ENCODE results near the gene RBM12. TPM values are rescaled to one million over a fixed set of nuclear protein-coding genes. Genes with fewer than 3 reads are reported as not detected.

Gene RBM12
- total and polyA plus RNA-seq, 2 of the 8 experiments (the other 6 are each of a cell fraction or from before 2014, with no cell fraction given): 187 to 214 TPM

- no peak; the same call in 1 of the 2 replicates for TF ChIP-seq JUND (IDR thresholded peaks at IDR 0.05; ENCODE audit: low read length)
Observed at GRCh38 chr20:35615667-35616464, 48.8 kb downstream of the RBM12 start, which contains the start of gene SPAG4 (continued).
